ENCODE measurements around the gene JSRP1. TPM values are rescaled to one million over a fixed set of nuclear protein-coding genes. Genes with fewer than 3 reads are reported as not detected.

JSRP1 gene
- total RNA-seq, 4 donors from 2014 or later = not detected

- H3K36me3 ChIP-seq = no peaks in the 10 kb centered on the region
- H3K4me1 ChIP-seq = peaks cover 0 to 16% (median 8%) of the 10 kb centered on the region in 4 donors
- no peak overlapping the region for H3K4me3 ChIP-seq
- TF ChIP-seq CTCF (IDR thresholded peaks at IDR 0.05) (no peak), POLR2A (IDR thresholded peaks at IDR 0.05) (no peak)
- no peak for DNase-seq
- no peaks in the 10 kb centered on the region for H3K27me3 ChIP-seq
- H3K9me3 ChIP-seq = peaks cover 0 to 3% (median 0%) of the 10 kb centered on the region in 4 donors
- H3K27ac ChIP-seq = peak overlapping the region in 1 of 4 donors; percentile 58
These were observed 44.3 kb upstream of the JSRP1 start for GRCh38 chr19:2300533-2300932.

- Histone ChIP-seq H3K4me3 (no peak overlapping the region), H3K4me1 (peaks cover 0 to 21% (median 10%) of the 10 kb centered on the region in 4 donors), H3K9me3 (peaks cover 0 to 3% (median 0%) of the 10 kb centered on the region in 4 donors), H3K27ac (no peak overlapping the region), H3K36me3 (no peaks in the 10 kb centered on the region), H3K27me3 (peaks cover 0 to 6% of the 10 kb centered on the region in 2 donors)
- no peak for TF ChIP-seq POLR2A (IDR thresholded peaks at IDR 0.05)
- TF ChIP-seq CTCF (IDR thresholded peaks at IDR 0.05) = no peak
- DNase-seq = no peak
These were observed 39.9 kb upstream of the JSRP1 start for GRCh38 chr19:2296141-2296540.

GRCh38 chr19:2294687-2295335, 38.6 kb upstream of the JSRP1 start:
- H3K27me3 ChIP-seq = peaks cover 0 to 19% of the 10 kb centered on the region in 2 donors
- no peaks in the 10 kb centered on the region for H3K36me3 ChIP-seq

GRCh38 chr19:2291185-2291751, 35.1 kb upstream of the JSRP1 start:
- Histone ChIP-seq H3K36me3 (no peaks in the 10 kb centered on the region), H3K4me1 (peaks cover 0 to 47% (median 30%) of the 10 kb centered on the region in 4 donors), H3K4me3 (peak overlapping the region; percentile 47 to 84 (median 59)), H3K27me3 (peaks cover 0 to 28% of the 10 kb centered on the region in 2 donors), H3K9me3 (peaks cover 0 to 3% (median 0%) of the 10 kb centered on the region in 4 donors), H3K27ac (peak overlapping the region in 2 of 4 donors; percentile 88 to 97)
- TF ChIP-seq POLR2A (IDR thresholded peaks at IDR 0.05) (no peak), CTCF (IDR thresholded peaks at IDR 0.05) (peak in 1 of 6 experiments; percentile 6)
- no peak for DNase-seq

More at GRCh38 chr19:2294687-2295335, 38.6 kb upstream of the JSRP1 start:
- peaks cover 0 to 33% (median 14%) of the 10 kb centered on the region in 4 donors for H3K4me1 ChIP-seq
- no peak overlapping the region for H3K4me3 ChIP-seq
- DNase-seq = no peak
- no peak for TF ChIP-seq POLR2A (IDR thresholded peaks at IDR 0.05)
- TF ChIP-seq CTCF (IDR thresholded peaks at IDR 0.05) = no peak
- H3K27ac ChIP-seq = peak overlapping the region in 2 of 4 donors; percentile 3 to 43
- H3K9me3 ChIP-seq = peaks cover 0 to 3% (median 0%) of the 10 kb centered on the region in 4 donors

GRCh38 chr19:2290441-2291184, 34.4 kb upstream of the JSRP1 start:
- H3K36me3 ChIP-seq = no peaks in the 10 kb centered on the region
- peaks cover 0 to 28% of the 10 kb centered on the region in 2 donors for H3K27me3 ChIP-seq
- peak in 2 of 3 donors; percentile 59 to 65 for DNase-seq
- peak overlapping the region; percentile 47 to 84 (median 59) for H3K4me3 ChIP-seq
- TF ChIP-seq POLR2A (IDR thresholded peaks at IDR 0.05) (no peak), CTCF (IDR thresholded peaks at IDR 0.05) (no peak)
- peak overlapping the region; percentile 49 to 97 (median 82) for H3K27ac ChIP-seq
- peaks cover 0 to 47% (median 30%) of the 10 kb centered on the region in 4 donors for H3K4me1 ChIP-seq
- no peaks in the 10 kb centered on the region for H3K9me3 ChIP-seq
